ENCODE results near the gene DFFB.

DFFB gene

DNA sequence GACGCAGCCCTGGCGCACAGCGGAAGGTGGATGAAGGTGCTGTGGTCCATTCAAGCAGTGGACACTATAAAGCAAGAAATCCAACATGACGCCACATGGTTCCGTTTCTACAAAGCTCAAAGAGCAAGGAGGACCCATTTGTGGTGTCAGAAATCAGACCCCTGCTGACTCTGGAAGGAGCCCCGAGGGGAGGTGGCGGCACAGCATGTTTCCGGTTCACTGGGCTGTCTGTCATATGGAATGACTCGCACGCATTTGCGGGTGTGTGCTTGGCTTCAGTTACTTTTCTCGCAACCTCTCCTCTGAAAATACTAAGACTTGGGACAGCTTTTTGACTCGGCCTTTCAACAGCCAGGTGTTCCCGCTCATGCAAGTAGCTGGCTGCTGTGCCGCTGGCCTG lies 31.9 kb upstream of the DFFB start:
- no peak for TF ChIP-seq ZBTB7A (IDR thresholded peaks at IDR 0.05; ENCODE audit: low read depth)
- TF ChIP-seq TCF12 (IDR thresholded peaks at IDR 0.05; ENCODE audit: low read depth) = no peak
- no peak for TF ChIP-seq EP300 (IDR thresholded peaks at IDR 0.05; ENCODE audit: borderline replicate concordance)
- no peak for TF ChIP-seq TAF1 (IDR thresholded peaks at IDR 0.05; ENCODE audit: low read depth)
- no peak for TF ChIP-seq TEAD4 (IDR thresholded peaks at IDR 0.05)
- TF ChIP-seq, protein P1, sequence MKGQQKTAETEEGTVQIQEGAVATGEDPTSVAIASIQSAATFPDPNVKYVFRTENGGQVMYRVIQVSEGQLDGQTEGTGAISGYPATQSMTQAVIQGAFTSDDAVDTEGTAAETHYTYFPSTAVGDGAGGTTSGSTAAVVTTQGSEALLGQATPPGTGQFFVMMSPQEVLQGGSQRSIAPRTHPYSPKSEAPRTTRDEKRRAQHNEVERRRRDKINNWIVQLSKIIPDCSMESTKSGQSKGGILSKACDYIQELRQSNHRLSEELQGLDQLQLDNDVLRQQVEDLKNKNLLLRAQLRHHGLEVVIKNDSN (IDR thresholded peaks at IDR 0.05) = no peak
- no peak for TF ChIP-seq NFIC (IDR thresholded peaks at IDR 0.05)
- TF ChIP-seq EGR1 (IDR thresholded peaks at IDR 0.05) = no peak
- TF ChIP-seq, protein P2, sequence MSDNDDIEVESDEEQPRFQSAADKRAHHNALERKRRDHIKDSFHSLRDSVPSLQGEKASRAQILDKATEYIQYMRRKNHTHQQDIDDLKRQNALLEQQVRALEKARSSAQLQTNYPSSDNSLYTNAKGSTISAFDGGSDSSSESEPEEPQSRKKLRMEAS (IDR thresholded peaks at IDR 0.05) = no peak
- TF ChIP-seq CREB1 (IDR thresholded peaks at IDR 0.05; ENCODE audit: low read depth) = no peak
- TF ChIP-seq CEBPB (IDR thresholded peaks at IDR 0.05) = no peak
- no peak for TF ChIP-seq YY1 (IDR thresholded peaks at IDR 0.05; ENCODE audit: low read depth)
- no peak for TF ChIP-seq FOXM1 (IDR thresholded peaks at IDR 0.05; ENCODE audit: borderline replicate concordance, low read depth)
- TF ChIP-seq, protein P3, sequence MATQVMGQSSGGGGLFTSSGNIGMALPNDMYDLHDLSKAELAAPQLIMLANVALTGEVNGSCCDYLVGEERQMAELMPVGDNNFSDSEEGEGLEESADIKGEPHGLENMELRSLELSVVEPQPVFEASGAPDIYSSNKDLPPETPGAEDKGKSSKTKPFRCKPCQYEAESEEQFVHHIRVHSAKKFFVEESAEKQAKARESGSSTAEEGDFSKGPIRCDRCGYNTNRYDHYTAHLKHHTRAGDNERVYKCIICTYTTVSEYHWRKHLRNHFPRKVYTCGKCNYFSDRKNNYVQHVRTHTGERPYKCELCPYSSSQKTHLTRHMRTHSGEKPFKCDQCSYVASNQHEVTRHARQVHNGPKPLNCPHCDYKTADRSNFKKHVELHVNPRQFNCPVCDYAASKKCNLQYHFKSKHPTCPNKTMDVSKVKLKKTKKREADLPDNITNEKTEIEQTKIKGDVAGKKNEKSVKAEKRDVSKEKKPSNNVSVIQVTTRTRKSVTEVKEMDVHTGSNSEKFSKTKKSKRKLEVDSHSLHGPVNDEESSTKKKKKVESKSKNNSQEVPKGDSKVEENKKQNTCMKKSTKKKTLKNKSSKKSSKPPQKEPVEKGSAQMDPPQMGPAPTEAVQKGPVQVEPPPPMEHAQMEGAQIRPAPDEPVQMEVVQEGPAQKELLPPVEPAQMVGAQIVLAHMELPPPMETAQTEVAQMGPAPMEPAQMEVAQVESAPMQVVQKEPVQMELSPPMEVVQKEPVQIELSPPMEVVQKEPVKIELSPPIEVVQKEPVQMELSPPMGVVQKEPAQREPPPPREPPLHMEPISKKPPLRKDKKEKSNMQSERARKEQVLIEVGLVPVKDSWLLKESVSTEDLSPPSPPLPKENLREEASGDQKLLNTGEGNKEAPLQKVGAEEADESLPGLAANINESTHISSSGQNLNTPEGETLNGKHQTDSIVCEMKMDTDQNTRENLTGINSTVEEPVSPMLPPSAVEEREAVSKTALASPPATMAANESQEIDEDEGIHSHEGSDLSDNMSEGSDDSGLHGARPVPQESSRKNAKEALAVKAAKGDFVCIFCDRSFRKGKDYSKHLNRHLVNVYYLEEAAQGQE (IDR thresholded peaks at IDR 0.05; ENCODE audit: low read depth) = no peak
- no peak for TF ChIP-seq RAD21 (IDR thresholded peaks at IDR 0.05; ENCODE audit: low read depth)

DNA sequence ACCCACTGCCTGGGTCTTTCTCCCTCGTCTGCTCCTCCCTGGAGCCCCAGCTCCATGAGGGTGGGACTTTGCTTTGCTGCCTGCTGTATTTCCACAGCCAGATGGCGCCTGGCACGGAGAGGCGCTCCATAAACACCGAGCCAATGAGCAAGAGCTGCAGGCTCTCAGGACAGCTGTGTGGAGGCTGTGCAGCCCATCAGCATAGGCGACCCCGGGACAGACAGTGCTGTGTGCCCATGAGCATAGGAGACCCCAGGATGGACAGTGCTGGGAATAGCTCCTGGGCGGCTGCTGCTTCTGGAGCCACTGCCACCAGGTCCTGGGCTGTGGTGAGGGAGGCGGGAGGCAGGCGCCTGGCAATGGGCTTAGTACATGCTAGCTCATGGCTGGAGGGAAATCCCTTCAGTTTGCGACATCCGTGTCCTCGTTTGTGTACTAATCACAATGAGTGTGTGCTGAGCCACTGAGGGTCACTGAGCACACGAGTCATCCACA lies 29.4 kb upstream of the DFFB start:
- TF ChIP-seq ZBTB7A (IDR thresholded peaks at IDR 0.05; ENCODE audit: low read depth) (no peak), RAD21 (IDR thresholded peaks at IDR 0.05; ENCODE audit: low read depth) (no peak), TEAD4 (IDR thresholded peaks at IDR 0.05) (no peak)

DNA sequence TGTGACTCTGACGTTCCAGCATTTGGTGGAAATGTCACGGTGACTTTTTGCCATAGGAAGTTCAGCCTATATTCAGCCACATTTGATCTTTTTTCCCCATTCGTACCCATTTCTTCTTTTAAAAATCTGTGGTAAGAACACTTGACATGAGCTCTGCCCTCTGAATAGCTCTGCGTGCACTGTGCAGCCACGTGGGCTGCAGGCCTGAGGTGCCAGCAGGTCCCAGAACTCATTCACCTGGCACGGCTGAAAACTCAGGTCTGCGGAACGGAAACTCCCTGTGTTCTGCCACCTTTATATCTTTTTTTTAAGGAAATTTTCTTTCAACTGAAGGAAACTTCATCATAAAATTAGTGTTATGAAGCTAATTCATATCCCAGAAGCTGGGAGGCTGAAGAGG lies 28.9 kb upstream of the DFFB start:
- no peak for TF ChIP-seq TAF1 (IDR thresholded peaks at IDR 0.05; ENCODE audit: low read depth)
- TF ChIP-seq EGR1 (IDR thresholded peaks at IDR 0.05) = no peak
- no peak for TF ChIP-seq NFIC (IDR thresholded peaks at IDR 0.05)
- no peak for TF ChIP-seq ZBTB7A (IDR thresholded peaks at IDR 0.05; ENCODE audit: low read depth)
- no peak for TF ChIP-seq CEBPB (IDR thresholded peaks at IDR 0.05)
- TF ChIP-seq FOXM1 (IDR thresholded peaks at IDR 0.05; ENCODE audit: borderline replicate concordance, low read depth) = no peak
- TF ChIP-seq RAD21 (IDR thresholded peaks at IDR 0.05; ENCODE audit: low read depth) = no peak
- TF ChIP-seq, protein P2 (IDR thresholded peaks at IDR 0.05) = no peak
- TF ChIP-seq, protein P3 (IDR thresholded peaks at IDR 0.05; ENCODE audit: low read depth) = no peak
- TF ChIP-seq, protein P1 (IDR thresholded peaks at IDR 0.05) = no peak
- no peak for TF ChIP-seq TEAD4 (IDR thresholded peaks at IDR 0.05)
- no peak for TF ChIP-seq TCF12 (IDR thresholded peaks at IDR 0.05; ENCODE audit: low read depth)
- no peak for TF ChIP-seq YY1 (IDR thresholded peaks at IDR 0.05; ENCODE audit: low read depth)
- no peak for TF ChIP-seq CREB1 (IDR thresholded peaks at IDR 0.05; ENCODE audit: low read depth)
- no peak for TF ChIP-seq EP300 (IDR thresholded peaks at IDR 0.05; ENCODE audit: borderline replicate concordance)

DNA sequence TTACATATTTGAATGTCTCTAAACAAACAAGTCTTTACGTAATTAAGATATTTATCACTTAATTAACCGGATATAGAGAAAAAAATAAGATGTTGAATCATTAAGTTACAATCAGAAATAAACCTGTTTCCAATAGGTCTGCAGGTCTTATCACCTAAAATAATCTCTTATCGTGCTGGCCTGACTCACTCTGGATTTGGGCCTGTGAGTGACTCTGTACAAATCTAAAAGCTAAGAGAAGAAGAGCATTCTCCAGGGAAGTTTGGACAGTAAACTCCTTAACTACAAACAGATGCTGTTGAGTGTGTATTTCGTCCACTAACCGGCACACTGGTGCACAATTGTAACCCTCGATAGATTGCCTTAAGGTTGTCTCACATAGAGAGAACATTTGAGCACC lies 25.6 kb upstream of the DFFB start:
- no peak for TF ChIP-seq TCF12 (IDR thresholded peaks at IDR 0.05; ENCODE audit: low read depth)
- TF ChIP-seq, protein P2 (IDR thresholded peaks at IDR 0.05) = no peak
- TF ChIP-seq EP300 (IDR thresholded peaks at IDR 0.05; ENCODE audit: borderline replicate concordance) = no peak
- no peak for TF ChIP-seq FOXM1 (IDR thresholded peaks at IDR 0.05; ENCODE audit: borderline replicate concordance, low read depth)
- TF ChIP-seq TEAD4 (IDR thresholded peaks at IDR 0.05) = no peak
- no peak for TF ChIP-seq RAD21 (IDR thresholded peaks at IDR 0.05; ENCODE audit: low read depth)
- no peak for TF ChIP-seq CREB1 (IDR thresholded peaks at IDR 0.05; ENCODE audit: low read depth)
- no peak for TF ChIP-seq CEBPB (IDR thresholded peaks at IDR 0.05)
- TF ChIP-seq, protein P1 (IDR thresholded peaks at IDR 0.05) = no peak
- TF ChIP-seq ZBTB7A (IDR thresholded peaks at IDR 0.05; ENCODE audit: low read depth) = no peak
- no peak for TF ChIP-seq EGR1 (IDR thresholded peaks at IDR 0.05)
- TF ChIP-seq YY1 (IDR thresholded peaks at IDR 0.05; ENCODE audit: low read depth) = no peak
- no peak for TF ChIP-seq NFIC (IDR thresholded peaks at IDR 0.05)
- TF ChIP-seq TAF1 (IDR thresholded peaks at IDR 0.05; ENCODE audit: low read depth) = no peak

DNA sequence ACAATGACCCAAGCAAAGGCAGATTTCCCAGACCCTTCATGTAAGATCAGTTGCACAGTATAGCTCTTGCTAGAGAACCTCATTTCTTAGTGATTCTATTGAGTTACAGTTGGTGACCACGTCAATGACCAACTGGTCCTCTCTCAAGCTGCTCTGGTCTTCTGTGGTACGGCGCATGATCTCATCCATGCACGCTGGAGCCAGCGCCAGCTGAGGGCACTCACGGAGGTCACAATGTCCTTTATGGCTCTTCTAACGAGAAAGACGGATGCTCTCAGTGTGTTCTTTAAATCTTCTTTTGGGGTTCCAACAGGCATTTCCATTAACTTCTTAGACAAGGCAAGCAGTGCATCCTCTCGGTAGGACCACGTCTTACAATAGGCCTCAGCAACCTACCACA lies 22.6 kb upstream of the DFFB start:
- no peak for TF ChIP-seq RAD21 (IDR thresholded peaks at IDR 0.05; ENCODE audit: low read depth)
- TF ChIP-seq, protein P1 (IDR thresholded peaks at IDR 0.05) = no peak
- TF ChIP-seq FOXM1 (IDR thresholded peaks at IDR 0.05; ENCODE audit: borderline replicate concordance, low read depth) = no peak
- TF ChIP-seq EGR1 (IDR thresholded peaks at IDR 0.05) = no peak
- no peak for TF ChIP-seq ZBTB7A (IDR thresholded peaks at IDR 0.05; ENCODE audit: low read depth)
- TF ChIP-seq YY1 (IDR thresholded peaks at IDR 0.05; ENCODE audit: low read depth) = no peak
- TF ChIP-seq, protein P2 (IDR thresholded peaks at IDR 0.05) = no peak
- no peak for TF ChIP-seq CREB1 (IDR thresholded peaks at IDR 0.05; ENCODE audit: low read depth)
- TF ChIP-seq EP300 (IDR thresholded peaks at IDR 0.05; ENCODE audit: borderline replicate concordance) = no peak
